Activated naive CD4-positive, alpha-beta T cell treated with anti-CD3 and anti-CD28 coated beads for 36 hours (primary cell): Measurements from ENCODE around the gene CIROP. TPM values are rescaled to one million over a fixed set of nuclear protein-coding genes. Genes with fewer than 3 reads are reported as not detected.

Experiments
- CTCF ChIA-PET: fragments of 350-600 bp; sonication (Branson Sonifier 250); formaldehyde crosslinking; loops from one replicate; lab custom pipeline; 2021; ENCODE audit warnings: antibody characterized with exemption; lab: Charles Lee
- DNase-seq: peaks from one replicate; pipeline ENCODE4 v3.0.0-alpha.2; 2020
- H3K27ac Mint-ChIP-seq: one replicate; pipeline ENCODE4 v1.8.0; 2021; ENCODE audit warnings: mild to moderate bottlenecking, mixed read lengths
- H3K27me3 Mint-ChIP-seq: one replicate; pipeline ENCODE4 v1.8.0; 2021; ENCODE audit warnings: low read depth, mixed read lengths
- H3K36me3 Mint-ChIP-seq: one replicate; pipeline ENCODE4 v1.8.0; 2021; ENCODE audit warnings: low read depth, mixed read lengths
- H3K4me1 Mint-ChIP-seq: one replicate; pipeline ENCODE4 v1.8.0; 2021; ENCODE audit warnings: low read depth, mixed read lengths
- H3K4me3 Mint-ChIP-seq: one replicate; pipeline ENCODE4 v1.8.0; 2021; ENCODE audit warnings: mild to moderate bottlenecking, moderate library complexity, mixed read lengths
- H3K9me3 Mint-ChIP-seq: one replicate; pipeline ENCODE4 v1.8.0; 2021; ENCODE audit warnings: mixed read lengths
- intact Hi-C: fragments of 100-400 bp; cut with micrococcal nuclease; formaldehyde crosslinking; loops from one replicate; pipeline ENCODE4 v1.15.1; 2023
- total RNA-seq, 2 experiments: library from RNA; stranded (reverse); gene quantifications; one replicate each; pipeline ENCODE4 v1.2.3, GENCODE V29; 2021

Gene CIROP
- total RNA-seq, 2 experiments from 2014 or later = not detected

DNA sequence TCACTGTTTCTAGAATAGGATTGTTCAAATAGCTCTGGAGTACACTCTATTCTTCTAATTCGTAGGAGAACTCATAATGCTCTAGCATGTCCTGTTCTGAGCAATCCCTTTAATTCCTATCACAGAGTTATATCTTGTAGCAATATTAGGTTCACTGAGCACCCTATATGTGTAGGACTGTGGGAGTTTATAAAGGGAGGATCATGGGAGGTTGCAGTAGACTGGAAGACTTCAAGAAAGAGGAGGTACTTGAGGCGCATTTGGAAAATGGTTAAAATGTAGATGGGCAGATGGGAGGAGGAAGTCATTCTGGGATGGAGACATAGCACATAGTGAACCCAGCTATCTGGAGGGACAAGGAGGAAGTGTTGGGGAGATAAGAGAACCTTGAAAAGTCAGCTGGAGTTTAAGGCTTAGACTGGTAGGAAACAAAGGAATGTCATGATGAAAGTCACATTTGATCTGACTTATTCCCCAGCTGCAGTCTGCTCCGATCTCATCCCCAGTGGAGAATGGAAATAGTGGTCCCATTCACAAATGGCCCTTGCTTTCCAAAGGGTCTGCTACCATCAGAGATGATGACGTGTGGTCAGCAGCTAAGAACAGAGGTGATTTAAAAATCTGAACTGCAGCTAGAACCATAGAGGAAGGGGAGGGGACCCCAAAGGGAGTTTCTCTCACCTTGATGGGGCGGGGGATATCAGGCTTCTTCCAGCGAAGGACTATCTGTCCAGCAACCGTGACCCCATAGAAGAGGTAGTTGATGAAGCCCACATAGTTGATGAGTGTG is 24.4 kb upstream of the CIROP start:
- peaks cover 1% of the 10 kb centered on the region for H3K4me1 Mint-ChIP-seq
- H3K9me3 Mint-ChIP-seq = no peaks in the 10 kb centered on the region
- DNase-seq = no peak
- CTCF ChIA-PET = interaction anchor here (0.9 to 4.5 kb wide), 5 partner anchors 8 to 108 kb away, joined by 3 to 24 read pairs (median 5); no protein-coding TSS in a partner anchor
- no peak overlapping the region for H3K4me3 Mint-ChIP-seq
- intact Hi-C loops = loop anchor here (10.0 kb wide), 1 partner anchor 336 kb away; the partner anchor contains the start of gene NGDN
- H3K27ac Mint-ChIP-seq = no peak overlapping the region
- no peaks in the 10 kb centered on the region for H3K27me3 Mint-ChIP-seq
- H3K36me3 Mint-ChIP-seq = no peaks in the 10 kb centered on the region

DNA sequence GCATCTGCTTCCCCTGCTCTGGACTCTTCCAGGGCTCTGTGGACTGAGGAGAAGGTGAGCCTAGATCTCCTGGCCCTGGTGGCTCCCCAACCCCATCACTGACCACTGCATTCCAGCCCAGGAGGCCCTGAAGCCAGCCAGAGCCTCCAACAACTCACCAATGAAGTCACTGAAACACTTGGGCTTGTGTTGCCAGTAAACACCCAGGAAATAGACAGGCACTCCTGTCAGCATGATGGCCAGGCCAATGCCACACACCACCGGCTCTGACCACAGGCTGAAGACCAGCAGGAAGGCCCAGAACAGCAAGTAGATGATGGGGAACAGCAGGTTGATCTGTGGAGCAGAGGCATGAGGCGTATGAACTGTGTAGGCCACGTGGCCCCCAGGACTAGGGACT is 23.1 kb upstream of the CIROP start:
- Mint-ChIP-seq H3K4me1 (peaks cover 1% of the 10 kb centered on the region), H3K27me3 (no peaks in the 10 kb centered on the region), H3K27ac (no peak overlapping the region), H3K4me3 (no peak overlapping the region), H3K9me3 (no peaks in the 10 kb centered on the region), H3K36me3 (no peaks in the 10 kb centered on the region)
- no peak for DNase-seq
- intact Hi-C loops = loop anchor here (10.0 kb wide), 1 partner anchor 337 kb away; the partner anchor contains the start of gene NGDN
- CTCF ChIA-PET = interaction anchor here (1.5 kb wide), 1 partner anchor 59 kb away, joined by 4 read pairs; no protein-coding TSS in a partner anchor

DNA sequence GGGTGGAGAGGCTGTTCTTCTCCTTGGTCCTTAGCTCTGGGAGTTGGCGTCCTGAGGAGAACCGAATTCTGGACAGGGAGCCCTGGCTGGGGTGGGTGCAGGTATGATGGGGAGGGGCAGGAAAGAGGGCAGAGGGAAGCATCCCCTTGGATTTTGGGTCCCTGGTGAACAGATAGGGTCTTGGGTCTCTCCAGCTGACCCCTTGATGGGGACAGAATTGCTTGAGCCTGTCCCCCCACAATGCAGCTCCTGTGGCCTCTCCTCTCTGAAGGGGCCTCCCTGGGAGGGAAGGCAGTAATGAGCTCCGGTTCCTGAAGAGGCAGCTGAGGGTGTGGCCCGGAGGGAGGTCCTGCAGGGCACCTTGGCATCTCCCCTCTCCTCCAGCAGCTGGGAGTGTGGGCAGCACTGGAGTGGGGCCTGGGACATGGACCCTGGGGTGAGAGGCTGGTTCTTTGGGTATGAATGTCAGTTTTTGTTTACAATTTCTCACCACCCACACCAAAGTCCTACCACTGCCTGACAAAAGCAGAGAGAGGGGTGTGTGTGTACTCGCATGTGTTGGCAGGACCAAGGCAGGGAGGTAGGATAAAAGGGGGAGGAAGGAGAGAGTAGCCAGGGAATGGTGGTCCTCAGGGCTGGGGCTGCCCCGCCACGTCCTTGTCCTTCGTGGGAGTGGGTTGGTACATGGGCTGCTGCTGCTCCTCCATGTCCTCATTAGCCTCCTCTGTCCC is 21.9 kb upstream of the CIROP start:
- H3K27ac Mint-ChIP-seq = no peak overlapping the region
- peaks cover 1% of the 10 kb centered on the region for H3K4me1 Mint-ChIP-seq
- H3K27me3 Mint-ChIP-seq = no peaks in the 10 kb centered on the region
- no peaks in the 10 kb centered on the region for H3K9me3 Mint-ChIP-seq
- CTCF ChIA-PET = interaction anchor here (0.6 to 1.5 kb wide), 3 partner anchors 60 to 300 kb away, joined by 3 to 6 read pairs (median 4); no protein-coding TSS in a partner anchor
- no peak overlapping the region for H3K4me3 Mint-ChIP-seq
- intact Hi-C loops = loop anchor here (10.0 kb wide), 1 partner anchor 338 kb away; the partner anchor contains the start of gene NGDN
- no peak for DNase-seq
- no peaks in the 10 kb centered on the region for H3K36me3 Mint-ChIP-seq

DNA sequence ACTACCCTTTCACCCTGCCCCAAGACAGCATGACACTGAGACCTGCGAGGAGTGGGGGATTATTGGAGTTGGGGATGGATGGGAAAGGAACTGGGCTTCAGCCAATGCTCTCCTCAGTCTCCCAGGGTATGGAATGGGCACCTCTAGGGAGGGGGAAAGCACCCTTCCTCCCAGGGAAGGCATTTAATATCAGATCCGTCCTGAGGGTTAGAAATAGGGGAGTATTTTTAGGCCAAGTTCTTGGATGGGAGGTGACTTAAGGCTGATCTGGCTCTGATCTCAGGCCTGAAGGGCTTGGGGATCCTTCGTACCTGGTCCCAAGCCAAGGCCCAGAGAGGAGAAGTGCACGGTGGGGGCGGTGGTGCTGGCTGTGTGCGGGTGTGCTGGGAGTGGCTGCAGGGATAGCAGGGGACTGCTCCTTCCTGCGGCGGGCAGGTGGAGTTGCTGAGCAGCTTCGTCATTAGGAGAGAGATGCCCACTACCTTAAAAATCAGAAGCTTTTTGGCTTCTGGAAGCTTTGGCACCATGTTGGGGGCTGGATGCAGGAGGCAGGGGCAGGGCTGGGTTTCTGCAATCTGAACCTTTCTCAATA is 21.2 kb upstream of the CIROP start:
- CTCF ChIA-PET = interaction anchor here (0.6 to 9.6 kb wide), 3 partner anchors 60 to 299 kb away, joined by 3 to 298 read pairs (median 6); partner anchors contain the start of gene SLC7A8
- no peaks in the 10 kb centered on the region for H3K9me3 Mint-ChIP-seq
- no peak for DNase-seq
- intact Hi-C loops = loop anchor here (10.0 kb wide), 1 partner anchor 339 kb away; the partner anchor contains the start of gene NGDN
- no peaks in the 10 kb centered on the region for H3K27me3 Mint-ChIP-seq
- no peak overlapping the region for H3K27ac Mint-ChIP-seq
- H3K4me3 Mint-ChIP-seq = no peak overlapping the region
- peaks cover 7% of the 10 kb centered on the region for H3K4me1 Mint-ChIP-seq
- H3K36me3 Mint-ChIP-seq = no peaks in the 10 kb centered on the region

DNA sequence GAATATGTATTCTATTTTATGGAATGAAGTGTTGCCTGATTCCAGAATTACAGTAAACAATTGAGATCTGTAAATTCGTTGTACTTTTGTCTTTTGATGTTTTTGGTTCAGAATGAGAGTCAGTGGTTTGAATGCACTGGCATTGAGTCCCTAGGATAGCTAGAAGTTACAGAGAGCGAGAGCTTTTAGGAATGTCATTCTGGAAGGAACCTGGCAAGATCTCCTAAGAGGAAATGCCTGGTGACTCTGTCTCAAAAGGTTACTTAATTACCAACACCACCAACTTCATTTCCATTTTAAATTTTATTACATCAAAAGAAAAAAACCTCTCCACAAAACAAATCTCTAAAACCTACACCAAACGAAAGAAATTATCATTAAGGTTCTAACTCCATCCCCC is 20.2 kb upstream of the CIROP start:
- DNase-seq = no peak
- Mint-ChIP-seq H3K27me3 (no peaks in the 10 kb centered on the region), H3K4me1 (peaks cover 18% of the 10 kb centered on the region), H3K9me3 (no peaks in the 10 kb centered on the region), H3K27ac (no peak overlapping the region), H3K36me3 (no peaks in the 10 kb centered on the region), H3K4me3 (no peak overlapping the region)
- CTCF ChIA-PET = interaction anchor here (1.6 to 9.6 kb wide), 2 partner anchors 10 to 61 kb away, joined by 3 to 298 read pairs; partner anchors contain the start of gene SLC7A8
- intact Hi-C loops = loop anchor here (10.0 kb wide), 1 partner anchor 340 kb away; the partner anchor contains the start of gene NGDN

DNA sequence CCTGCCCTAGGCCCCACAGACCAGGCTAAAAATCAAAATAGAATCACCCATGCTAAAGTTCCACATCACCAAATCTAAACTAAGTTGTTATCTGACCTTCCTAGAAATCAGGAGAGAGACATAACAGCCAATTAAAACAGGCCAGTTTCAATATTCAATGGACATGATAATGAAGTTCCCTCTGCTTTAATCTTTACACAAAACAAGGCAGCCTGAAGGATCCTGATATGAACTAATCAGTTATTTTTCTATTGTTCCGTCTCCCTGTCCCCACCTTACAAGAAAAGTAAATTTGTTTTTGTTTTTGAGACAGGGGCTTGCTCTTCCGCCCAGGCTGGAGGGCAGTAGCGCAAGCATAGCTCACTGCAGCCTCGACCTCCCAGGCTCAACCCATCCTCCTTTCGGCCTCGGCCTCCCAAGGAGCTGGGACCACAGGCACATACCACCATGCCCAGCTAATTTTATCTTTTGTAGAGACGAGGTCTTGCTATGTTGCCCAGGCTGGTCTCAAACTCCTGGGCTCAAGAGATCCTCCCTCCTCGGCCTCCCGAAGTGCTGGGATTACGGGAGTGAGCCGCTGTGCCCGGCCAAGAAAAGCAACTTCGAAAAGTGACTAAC is 19.7 kb upstream of the CIROP start:
- intact Hi-C loops = loop anchor here (5.0 to 10.0 kb wide), 2 partner anchors 113 to 340 kb away; partner anchors contain the start of genes NGDN and RNF212B
- no peak overlapping the region for H3K27ac Mint-ChIP-seq

DNA sequence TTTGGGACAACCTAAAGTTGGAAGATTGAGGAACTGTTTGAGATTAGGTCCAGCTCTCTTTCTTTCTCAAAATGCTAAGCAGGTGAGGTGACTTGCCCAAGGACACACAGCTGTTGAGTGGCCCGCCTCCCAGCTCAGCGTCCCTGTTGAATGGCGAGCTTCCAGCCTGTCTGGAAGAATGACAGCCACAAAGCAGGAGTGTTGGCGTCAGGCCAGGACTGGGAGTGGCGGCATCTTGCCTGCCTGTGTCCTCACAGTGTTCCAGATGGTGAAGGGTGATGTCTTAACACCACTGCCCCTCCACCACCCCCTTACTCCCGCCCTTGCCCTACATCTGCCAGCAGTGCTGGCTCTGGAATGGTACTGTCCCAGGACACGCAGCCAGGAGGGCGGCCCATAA is 18.6 kb upstream of the CIROP start:
- Mint-ChIP-seq H3K4me1 (peaks cover 32% of the 10 kb centered on the region), H3K9me3 (no peaks in the 10 kb centered on the region), H3K36me3 (no peaks in the 10 kb centered on the region), H3K27me3 (no peaks in the 10 kb centered on the region), H3K27ac (no peak overlapping the region), H3K4me3 (no peak overlapping the region)
- CTCF ChIA-PET = interaction anchor here (1.1 to 9.6 kb wide), 4 partner anchors 8 to 63 kb away, joined by 3 to 298 read pairs (median 3); partner anchors contain the start of gene SLC7A8
- intact Hi-C loops = loop anchor here (5.0 to 10.0 kb wide), 2 partner anchors 114 to 341 kb away; partner anchors contain the start of genes NGDN and RNF212B
- no peak for DNase-seq

More for the DNA sequence above, 19.7 kb upstream of the CIROP start:
- CTCF ChIA-PET = interaction anchor here (1.1 to 9.6 kb wide), 4 partner anchors 9 to 62 kb away, joined by 3 to 298 read pairs (median 3); partner anchors contain the start of gene SLC7A8
- no peak overlapping the region for H3K4me3 Mint-ChIP-seq
- H3K4me1 Mint-ChIP-seq = peaks cover 23% of the 10 kb centered on the region
- no peaks in the 10 kb centered on the region for H3K36me3 Mint-ChIP-seq
- H3K9me3 Mint-ChIP-seq = no peaks in the 10 kb centered on the region
- H3K27me3 Mint-ChIP-seq = no peaks in the 10 kb centered on the region
- DNase-seq = no peak

DNA sequence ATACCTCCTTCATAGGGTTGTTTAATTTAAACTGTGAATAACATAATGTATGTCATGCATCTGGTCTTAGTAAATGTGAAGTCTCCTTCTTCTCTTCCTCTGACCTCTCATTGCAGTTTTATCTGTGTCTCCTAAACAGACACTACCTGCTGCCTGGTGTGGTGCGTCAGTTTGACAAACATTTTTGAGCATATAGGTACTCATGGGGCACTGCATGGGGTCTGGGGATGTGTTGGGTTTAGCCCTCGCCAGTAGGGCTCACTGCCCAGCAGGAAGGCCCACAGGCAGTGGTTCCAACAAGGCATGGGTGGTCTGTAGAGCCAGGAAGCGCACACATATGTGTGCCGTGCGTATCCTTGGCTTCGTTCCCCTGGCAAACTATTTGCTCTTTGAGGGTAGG is 17.3 kb upstream of the CIROP start:
- Mint-ChIP-seq H3K36me3 (no peaks in the 10 kb centered on the region), H3K4me1 (peaks cover 41% of the 10 kb centered on the region), H3K27ac (no peak overlapping the region), H3K27me3 (no peaks in the 10 kb centered on the region), H3K4me3 (no peak overlapping the region), H3K9me3 (no peaks in the 10 kb centered on the region)
- intact Hi-C loops = loop anchor here (5.0 to 10.0 kb wide), 2 partner anchors 115 to 343 kb away; partner anchors contain the start of genes NGDN and RNF212B
- CTCF ChIA-PET = interaction anchor here (0.5 to 9.6 kb wide), 24 partner anchors 9 to 835 kb away, joined by 3 to 298 read pairs (median 8); partner anchors contain the start of genes ACIN1, C14orf119, PABPN1 and RNF212B
- no peak for DNase-seq

DNA sequence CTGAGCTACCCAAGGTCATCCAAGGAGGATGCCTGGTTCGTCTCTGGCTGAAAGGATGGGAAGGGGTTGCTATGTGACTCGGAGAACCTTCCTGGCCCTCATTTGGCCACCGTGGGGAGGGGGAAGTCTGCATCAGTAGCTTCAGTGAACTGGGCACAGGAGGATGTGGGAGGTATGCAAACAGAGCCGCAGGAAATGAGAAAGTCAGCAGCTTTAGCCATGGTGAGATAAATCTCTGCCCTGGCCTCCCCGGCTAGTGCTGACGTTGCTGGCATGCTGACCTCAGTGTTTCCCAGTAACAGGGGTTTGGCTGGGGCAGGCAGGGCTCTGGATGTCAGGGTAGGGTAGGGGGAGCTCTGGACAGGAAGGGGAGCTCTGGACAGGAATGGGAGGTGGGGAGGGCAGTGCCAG is 16.6 kb upstream of the CIROP start:
- H3K4me3 Mint-ChIP-seq = no peak overlapping the region
- no peaks in the 10 kb centered on the region for H3K27me3 Mint-ChIP-seq
- CTCF ChIA-PET = interaction anchor here (0.6 to 9.6 kb wide), 43 partner anchors 9 to 593 kb away, joined by 3 to 298 read pairs (median 5); partner anchors contain the start of genes ACIN1, C14orf119, CDH24 and PABPN1
- peaks cover 41% of the 10 kb centered on the region for H3K4me1 Mint-ChIP-seq
- no peaks in the 10 kb centered on the region for H3K36me3 Mint-ChIP-seq
- DNase-seq = no peak
- H3K27ac Mint-ChIP-seq = no peak overlapping the region
- intact Hi-C loops = loop anchor here (5.0 to 10.0 kb wide), 2 partner anchors 116 to 343 kb away; partner anchors contain the start of genes NGDN and RNF212B
- H3K9me3 Mint-ChIP-seq = no peaks in the 10 kb centered on the region

DNA sequence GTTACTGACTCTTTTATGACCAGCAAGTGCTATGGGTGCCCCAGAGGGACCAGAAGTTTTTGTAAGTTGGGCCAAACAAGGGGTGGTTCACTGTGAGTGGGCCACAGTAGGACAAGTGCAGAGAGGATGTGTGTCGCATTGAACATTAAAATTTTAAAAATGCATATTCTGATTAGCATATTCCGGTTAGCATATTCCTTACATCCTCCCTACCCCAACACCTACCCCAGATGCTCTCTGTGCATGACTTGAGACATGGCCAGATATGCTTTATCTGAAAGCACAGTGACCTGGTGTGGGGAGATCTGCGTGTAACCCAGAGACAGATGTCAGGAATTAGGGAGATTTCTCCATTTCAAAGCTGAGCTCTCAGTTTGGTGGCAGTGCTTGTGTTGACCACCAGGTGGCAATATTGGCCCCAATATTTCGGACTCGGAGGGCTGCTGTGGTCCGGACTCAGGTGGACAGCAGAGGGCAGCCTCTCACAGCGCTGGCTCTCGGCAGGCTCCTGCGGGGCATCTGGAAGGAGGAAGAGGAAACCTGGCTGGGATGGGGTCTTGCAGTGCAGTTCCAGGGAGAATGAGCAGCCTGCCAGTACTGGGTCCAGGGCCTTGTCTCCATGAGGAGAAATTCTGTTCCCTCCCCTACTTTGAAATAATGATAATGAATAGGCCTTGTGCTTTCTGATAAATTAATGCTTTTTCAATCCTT is 15.9 kb upstream of the CIROP start:
- CTCF ChIA-PET = interaction anchor here (0.5 to 9.6 kb wide), 63 partner anchors 10 to 470 kb away, joined by 3 to 298 read pairs (median 5); partner anchors contain the start of genes ACIN1, C14orf119, CDH24 and CMTM5
- intact Hi-C loops = loop anchor here (1.0 to 10.0 kb wide), 10 partner anchors 25 to 419 kb away; partner anchors contain the start of genes ACIN1, C14orf119, NGDN and PABPN1
- Mint-ChIP-seq H3K4me3 (no peak overlapping the region), H3K36me3 (no peaks in the 10 kb centered on the region), H3K27ac (peak overlapping the region; percentile 87), H3K27me3 (no peaks in the 10 kb centered on the region), H3K9me3 (no peaks in the 10 kb centered on the region), H3K4me1 (peaks cover 41% of the 10 kb centered on the region)
- peak; percentile 94 for DNase-seq
